ENCODE results near the gene ISOC1. TPM values are rescaled to one million over a fixed set of nuclear protein-coding genes. Genes with fewer than 3 reads are reported as not detected.

The ISOC1 gene
- total and polyA plus RNA-seq, 2 of the 13 experiments (the other 11 are each of a cell fraction or from before 2014, with no cell fraction given) = 25.7 to 51.3 TPM

- TF ChIP-seq, protein P1, sequence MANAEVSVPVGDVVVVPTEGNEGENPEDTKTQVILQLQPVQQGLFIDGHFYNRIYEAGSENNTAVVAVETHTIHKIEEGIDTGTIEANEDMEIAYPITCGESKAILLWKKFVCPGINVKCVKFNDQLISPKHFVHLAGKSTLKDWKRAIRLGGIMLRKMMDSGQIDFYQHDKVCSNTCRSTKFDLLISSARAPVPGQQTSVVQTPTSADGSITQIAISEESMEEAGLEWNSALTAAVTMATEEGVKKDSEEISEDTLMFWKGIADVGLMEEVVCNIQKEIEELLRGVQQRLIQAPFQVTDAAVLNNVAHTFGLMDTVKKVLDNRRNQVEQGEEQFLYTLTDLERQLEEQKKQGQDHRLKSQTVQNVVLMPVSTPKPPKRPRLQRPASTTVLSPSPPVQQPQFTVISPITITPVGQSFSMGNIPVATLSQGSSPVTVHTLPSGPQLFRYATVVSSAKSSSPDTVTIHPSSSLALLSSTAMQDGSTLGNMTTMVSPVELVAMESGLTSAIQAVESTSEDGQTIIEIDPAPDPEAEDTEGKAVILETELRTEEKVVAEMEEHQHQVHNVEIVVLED (CRISPR knock-in tag; IDR thresholded peaks at IDR 0.05; ENCODE audit: borderline replicate concordance) = no peak
- TF ChIP-seq ZNF264 (CRISPR knock-in tag; IDR thresholded peaks at IDR 0.05) (no peak), SOX13 (IDR thresholded peaks at IDR 0.05) (no peak), SOX13 (CRISPR knock-in tag; conservative IDR thresholded peaks at IDR 0.05 in 1 of 2, IDR thresholded peaks at IDR 0.05 in 1 of 2) (no peak), ZNF589 (CRISPR knock-in tag; conservative IDR thresholded peaks at IDR 0.05) (no peak), SMC3 (IDR thresholded peaks at IDR 0.05; ENCODE audit: low read length) (no peak), KDM4B (CRISPR knock-in tag; IDR thresholded peaks at IDR 0.05) (no peak), ZNF850 (CRISPR knock-in tag; conservative IDR thresholded peaks at IDR 0.05) (no peak), MTA3 (CRISPR knock-in tag; IDR thresholded peaks at IDR 0.05) (no peak)
These were observed 48.4 kb upstream of the ISOC1 start (continued) for GRCh38 chr5:129046151-129046550.

DNA sequence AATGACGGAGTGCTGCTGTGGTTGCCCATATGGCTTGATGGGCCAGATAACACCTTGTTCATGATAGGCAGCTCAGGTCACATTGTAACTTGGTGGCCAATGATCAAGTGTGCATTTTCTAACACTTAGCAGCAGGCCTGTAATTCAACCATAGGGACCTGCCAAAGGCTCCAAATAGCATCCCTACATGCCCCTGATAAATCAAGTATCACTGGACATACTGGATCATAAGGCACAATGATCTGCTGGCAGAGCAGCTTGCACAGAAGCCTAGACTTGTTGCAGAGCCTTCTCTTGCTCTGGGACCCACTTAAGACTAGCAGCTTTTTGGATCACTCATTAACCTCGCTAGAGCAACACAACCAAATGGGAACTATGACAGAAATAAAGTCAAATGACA, 46.0 kb upstream of the ISOC1 start:
- CTCF ChIA-PET (ENCODE audit: low intra/inter-chr PET ratio, low total read pairs) = no interaction called here
- 0% methylated on average over 2 of the region's 2 CpGs for WGBS (ENCODE audit: low lambda C conversion rate)
- H3K4me3 ChIP-seq (replicated peaks in 1 of 3; ENCODE audit: insufficient read depth in 1 of 3, low read depth in 2 of 3, low read length in 3 of 3) = no peak overlapping the region
- BruUV-seq (replicated peaks) = no TSS peak
- POLR2A ChIA-PET = no interaction called here
- H3K27me3 ChIP-seq (ENCODE audit: control insufficient read depth in 1 of 2, insufficient read depth in 2 of 2, low read length in 2 of 2) = no peaks in the 10 kb centered on the region
- H3K4me2 ChIP-seq (ENCODE audit: low read depth, low read length) = no peak overlapping the region
- no peak for FAIRE-seq
- no peaks in the 10 kb centered on the region for H3K4me1 ChIP-seq (ENCODE audit: insufficient read depth, low read length)
- H4K20me1 ChIP-seq (ENCODE audit: insufficient read depth, low read length) = no peaks in the 10 kb centered on the region
- in situ Hi-C loops (cut with HindIII; ENCODE audit: extremely low pct_ligation_motif_present, low pct_unique_long_range_greater_than_20kb) = no loop called here
- no peak for DNase-seq (ENCODE audit: low spot score)
- H3K9me3 ChIP-seq (ENCODE audit: low read length) = peaks cover 4% of the 10 kb centered on the region; the same call in 1 of the 2 replicates
- no peak for ATAC-seq
- intact Hi-C loops (cut with micrococcal nuclease; ENCODE audit: unreplicated experiment) = no loop called here
- no peak overlapping the region for H3K27ac ChIP-seq (ENCODE audit: extremely low read length, insufficient read depth, low read length)
- H3K79me2 ChIP-seq (ENCODE audit: insufficient read depth, low read length) = no peaks in the 10 kb centered on the region
- no peaks in the 10 kb centered on the region for H3K36me3 ChIP-seq (replicated peaks in 1 of 2; ENCODE audit: control insufficient read depth in 1 of 2, insufficient read depth in 2 of 2, low read length in 2 of 2)
- no peak overlapping the region for H2AFZ ChIP-seq (ENCODE audit: low read length)
- H3K9ac ChIP-seq (ENCODE audit: insufficient read depth, low read depth, low read length) = no peak overlapping the region
- TF ChIP-seq KAT2B (IDR thresholded peaks at IDR 0.05; ENCODE audit: borderline replicate concordance, low read depth, low read length) (no peak), ZNF7 (CRISPR knock-in tag; IDR thresholded peaks at IDR 0.05) (no peak), KLF9 (CRISPR knock-in tag; IDR thresholded peaks at IDR 0.05; ENCODE audit: low read depth) (no peak), ZNF263 (CRISPR knock-in tag; IDR thresholded peaks at IDR 0.05) (no peak), HMGXB4 (CRISPR knock-in tag; IDR thresholded peaks at IDR 0.05; ENCODE audit: borderline replicate concordance in 1 of 2, low read depth in 1 of 2) (no peak), MLLT10 (CRISPR knock-in tag; IDR thresholded peaks at IDR 0.05) (no peak), ZNF615 (CRISPR knock-in tag; IDR thresholded peaks at IDR 0.05; ENCODE audit: borderline replicate concordance) (no peak), PRPF4 (IDR thresholded peaks at IDR 0.05; ENCODE audit: low read depth, low read length, poor library complexity, severe bottlenecking) (no peak), ZNF724P (CRISPR knock-in tag; IDR thresholded peaks at IDR 0.05; ENCODE audit: borderline replicate concordance) (no peak), GTF2F1 (IDR thresholded peaks at IDR 0.05; ENCODE audit: low read length) (no peak), NCOA2 (CRISPR knock-in tag; IDR thresholded peaks at IDR 0.05) (no peak)
- TF ChIP-seq, protein P2, sequence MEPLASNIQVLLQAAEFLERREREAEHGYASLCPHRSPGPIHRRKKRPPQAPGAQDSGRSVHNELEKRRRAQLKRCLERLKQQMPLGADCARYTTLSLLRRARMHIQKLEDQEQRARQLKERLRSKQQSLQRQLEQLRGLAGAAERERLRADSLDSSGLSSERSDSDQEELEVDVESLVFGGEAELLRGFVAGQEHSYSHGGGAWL (CRISPR knock-in tag; IDR thresholded peaks at IDR 0.05) = no peak
- TF ChIP-seq, protein P3, sequence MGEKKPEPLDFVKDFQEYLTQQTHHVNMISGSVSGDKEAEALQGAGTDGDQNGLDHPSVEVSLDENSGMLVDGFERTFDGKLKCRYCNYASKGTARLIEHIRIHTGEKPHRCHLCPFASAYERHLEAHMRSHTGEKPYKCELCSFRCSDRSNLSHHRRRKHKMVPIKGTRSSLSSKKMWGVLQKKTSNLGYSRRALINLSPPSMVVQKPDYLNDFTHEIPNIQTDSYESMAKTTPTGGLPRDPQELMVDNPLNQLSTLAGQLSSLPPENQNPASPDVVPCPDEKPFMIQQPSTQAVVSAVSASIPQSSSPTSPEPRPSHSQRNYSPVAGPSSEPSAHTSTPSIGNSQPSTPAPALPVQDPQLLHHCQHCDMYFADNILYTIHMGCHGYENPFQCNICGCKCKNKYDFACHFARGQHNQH (CRISPR knock-in tag; IDR thresholded peaks at IDR 0.05) = no peak
